Activated CD8-positive, alpha-beta memory T cell treated with anti-CD3 and anti-CD28 coated beads for 36 hours (primary cell): ENCODE results near the gene ADCK1. TPM values are rescaled to one million over a fixed set of nuclear protein-coding genes. Genes with fewer than 3 reads are reported as not detected.
"Not testable (repeated sequence)": the region's sequence is repeated elsewhere in the genome, so short reads cannot be mapped to it uniquely, and the experiment has no call there.

Experiments used
- CTCF ChIA-PET: fragments of 350-600 bp; sonication (Branson Sonifier 250); formaldehyde crosslinking; loops from one replicate; lab custom pipeline; 2021; ENCODE audit warnings: antibody characterized with exemption; lab: Charles Lee
- POLR2A ChIA-PET: fragments of 350-600 bp; sonication (Branson Sonifier 250); formaldehyde crosslinking; loops from one replicate; lab custom pipeline; 2021; ENCODE audit warnings: antibody characterized with exemption; lab: Charles Lee
- total RNA-seq, 2 experiments: library from RNA; stranded (reverse); gene quantifications; one replicate each; pipeline ENCODE4 v1.2.3, GENCODE V29; 2021

Gene ADCK1, protein sequence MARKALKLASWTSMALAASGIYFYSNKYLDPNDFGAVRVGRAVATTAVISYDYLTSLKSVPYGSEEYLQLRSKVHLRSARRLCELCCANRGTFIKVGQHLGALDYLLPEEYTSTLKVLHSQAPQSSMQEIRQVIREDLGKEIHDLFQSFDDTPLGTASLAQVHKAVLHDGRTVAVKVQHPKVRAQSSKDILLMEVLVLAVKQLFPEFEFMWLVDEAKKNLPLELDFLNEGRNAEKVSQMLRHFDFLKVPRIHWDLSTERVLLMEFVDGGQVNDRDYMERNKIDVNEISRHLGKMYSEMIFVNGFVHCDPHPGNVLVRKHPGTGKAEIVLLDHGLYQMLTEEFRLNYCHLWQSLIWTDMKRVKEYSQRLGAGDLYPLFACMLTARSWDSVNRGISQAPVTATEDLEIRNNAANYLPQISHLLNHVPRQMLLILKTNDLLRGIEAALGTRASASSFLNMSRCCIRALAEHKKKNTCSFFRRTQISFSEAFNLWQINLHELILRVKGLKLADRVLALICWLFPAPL
- total RNA-seq, result 1 to 10 TPM; 5.5 to 6.2 TPM

DNA sequence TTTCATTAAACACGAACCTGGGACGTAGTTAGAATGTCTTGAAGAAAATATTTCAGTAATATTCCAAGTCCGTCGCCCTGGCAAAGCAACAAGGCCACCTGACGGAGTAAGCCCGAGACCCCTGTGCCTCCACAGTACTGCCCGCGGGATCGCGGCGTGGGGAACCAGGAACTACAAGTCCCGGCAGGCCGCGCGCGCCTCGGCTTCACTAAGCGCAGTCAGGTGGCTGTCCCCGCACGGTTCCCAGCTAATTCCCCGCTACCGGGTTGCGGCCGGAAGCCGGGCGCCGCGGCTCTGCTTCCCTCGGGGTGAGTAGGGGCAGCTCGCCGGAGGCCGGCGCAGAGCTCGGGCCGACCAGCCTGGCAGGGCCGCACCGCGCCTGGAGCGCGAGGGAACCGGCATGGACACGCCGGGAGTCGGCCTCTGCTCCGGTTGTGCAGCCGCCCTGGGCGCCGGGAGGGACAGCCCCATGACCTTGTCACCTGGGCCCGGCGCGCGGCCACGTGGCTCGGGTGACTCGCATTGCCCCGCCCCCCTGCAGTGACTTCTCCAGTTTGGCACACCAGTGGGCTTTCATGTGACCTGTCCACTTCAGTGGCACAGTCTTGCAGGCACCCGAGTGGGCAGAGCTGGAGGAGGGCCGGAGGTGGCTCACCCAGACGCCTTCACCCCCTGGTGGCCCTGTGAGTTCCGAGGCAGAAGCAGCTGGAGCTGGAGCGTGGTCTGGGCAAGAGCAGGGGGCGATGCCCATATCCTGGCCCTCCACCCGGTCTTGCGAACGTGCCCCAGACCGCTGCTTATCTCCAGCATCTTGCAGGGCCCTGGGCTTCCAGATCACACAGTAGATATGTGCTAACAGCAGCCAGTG is at the start of gene ADCK1:
Gene ADCK1, plus strand, starts transcription at position 247 of the 868 bp plus-strand sequence. CDS start 18,870 bp downstream, outside the sequence.
- ChIA-PET POLR2A (interaction anchor here (2.0 kb wide), 1 partner anchor 40 kb away, joined by 9 read pairs; the partner anchor contains the start of gene SNW1), CTCF (interaction anchor here (0.6 to 1.1 kb wide), 3 partner anchors 10 to 192 kb away, joined by 3 read pairs; no protein-coding TSS in a partner anchor)

DNA sequence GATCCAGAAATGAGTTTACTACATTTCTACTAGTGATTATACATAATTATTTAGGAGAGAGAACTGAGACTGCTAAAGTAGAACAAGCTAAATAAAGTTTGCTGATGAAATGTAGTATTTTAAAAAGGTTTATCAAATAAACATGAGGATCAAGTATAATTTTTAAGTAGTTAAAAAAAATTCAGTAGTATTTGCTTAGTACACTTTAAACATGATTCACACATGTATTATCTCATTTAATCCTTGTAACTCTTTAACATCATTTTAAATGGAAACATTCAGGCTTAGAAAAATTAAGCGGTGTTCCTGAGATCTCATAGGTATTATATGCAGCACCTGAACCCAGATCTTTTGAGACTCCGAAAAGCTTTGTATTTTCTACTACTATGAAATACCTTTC is 47.6 kb upstream of the ADCK1 start:
- ChIA-PET POLR2A (interaction anchor here (0.7 to 1.3 kb wide), 2 partner anchors 8 to 10 kb away, joined by 4 read pairs; no protein-coding TSS in a partner anchor), CTCF (no interaction called here)

DNA sequence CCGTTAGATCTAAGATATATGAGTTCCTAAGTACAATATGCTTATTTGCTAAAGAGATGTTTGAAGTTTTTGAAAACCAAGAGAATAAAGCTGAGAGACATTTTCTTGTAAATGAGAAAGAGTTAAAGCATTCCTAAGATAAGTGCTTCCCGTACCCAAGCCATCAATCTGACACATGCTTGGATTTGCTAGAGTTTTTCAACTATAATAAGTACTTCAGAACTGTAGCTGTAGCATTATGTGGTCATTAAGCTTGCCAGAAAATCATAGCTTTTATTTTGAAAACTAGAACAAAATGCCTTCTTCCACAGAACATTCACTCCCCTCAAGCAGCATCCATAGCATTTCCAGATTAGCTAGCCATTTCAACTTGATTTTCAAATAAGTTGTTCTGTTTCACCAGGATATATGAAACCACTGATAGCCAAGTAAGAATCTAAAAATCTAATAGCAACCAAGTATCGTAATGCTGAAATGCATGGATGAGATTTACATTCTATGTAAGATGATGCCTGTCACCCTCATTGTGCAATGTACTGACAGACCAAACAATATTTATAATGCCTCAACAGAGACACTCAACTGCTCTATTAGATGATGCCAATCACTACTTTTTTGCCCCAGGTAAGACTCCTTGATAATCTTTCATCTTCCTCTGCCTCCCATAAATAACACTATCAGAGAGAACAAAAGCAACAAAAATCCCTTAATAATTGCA is 47.0 kb upstream of the ADCK1 start:
- ChIA-PET CTCF (no interaction called here), POLR2A (interaction anchor here (1.3 kb wide), 1 partner anchor 7 kb away, joined by 4 read pairs; no protein-coding TSS in a partner anchor)

DNA sequence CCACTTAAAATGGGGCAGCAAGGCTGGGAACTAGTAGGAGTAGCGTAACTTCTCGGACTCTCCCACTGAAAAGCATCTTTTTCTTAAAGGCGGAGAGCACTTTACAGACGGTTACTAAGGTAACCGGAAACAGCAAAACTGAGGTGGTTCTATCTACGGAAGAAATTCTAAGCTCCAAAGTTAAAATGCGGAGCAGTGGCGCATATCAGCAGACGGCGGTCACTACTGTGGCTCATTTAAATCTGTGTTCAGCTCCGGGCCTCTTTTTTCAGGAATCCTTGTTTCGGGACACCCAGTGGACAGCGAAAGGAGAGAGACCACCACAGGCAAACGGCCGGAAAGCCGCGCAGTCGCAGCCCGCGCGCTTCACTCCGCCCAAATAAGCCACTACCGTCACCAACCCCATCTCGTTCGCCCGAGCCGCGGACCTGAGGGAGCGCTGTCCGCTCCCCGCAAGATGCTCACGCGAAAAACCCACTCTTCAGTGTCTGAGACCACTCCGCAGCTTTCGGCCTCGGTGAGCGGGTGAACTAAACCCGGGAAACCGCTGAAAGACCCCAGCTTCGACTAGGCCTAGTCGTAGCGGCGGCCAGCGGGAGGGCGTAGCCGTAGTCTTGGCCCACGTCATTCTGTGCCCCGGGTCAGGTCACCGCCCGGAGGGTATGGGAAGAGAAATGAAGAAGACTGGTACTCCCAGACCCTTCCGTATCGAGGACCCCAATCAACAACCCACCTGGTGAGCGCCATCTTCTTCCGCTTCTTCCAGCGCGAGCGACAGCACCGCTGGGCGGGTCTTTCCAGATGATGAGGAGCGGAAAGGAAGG is 39.3 kb upstream of the ADCK1 start, which contains the start of gene SNW1:
Gene SNW1, minus strand, starts transcription at position 776 of the 824 bp plus-strand sequence. Its CDS starts 29 bp downstream, at position 747.
- POLR2A ChIA-PET, result interaction anchor here (0.6 to 2.2 kb wide), 6 partner anchors 9 to 91 kb away, joined by 3 to 9 read pairs (median 4); partner anchors contain the start of gene ADCK1
- CTCF ChIA-PET, result interaction anchor here (1.4 kb wide), 1 partner anchor 24 kb away, joined by 3 read pairs; no protein-coding TSS in a partner anchor

DNA sequence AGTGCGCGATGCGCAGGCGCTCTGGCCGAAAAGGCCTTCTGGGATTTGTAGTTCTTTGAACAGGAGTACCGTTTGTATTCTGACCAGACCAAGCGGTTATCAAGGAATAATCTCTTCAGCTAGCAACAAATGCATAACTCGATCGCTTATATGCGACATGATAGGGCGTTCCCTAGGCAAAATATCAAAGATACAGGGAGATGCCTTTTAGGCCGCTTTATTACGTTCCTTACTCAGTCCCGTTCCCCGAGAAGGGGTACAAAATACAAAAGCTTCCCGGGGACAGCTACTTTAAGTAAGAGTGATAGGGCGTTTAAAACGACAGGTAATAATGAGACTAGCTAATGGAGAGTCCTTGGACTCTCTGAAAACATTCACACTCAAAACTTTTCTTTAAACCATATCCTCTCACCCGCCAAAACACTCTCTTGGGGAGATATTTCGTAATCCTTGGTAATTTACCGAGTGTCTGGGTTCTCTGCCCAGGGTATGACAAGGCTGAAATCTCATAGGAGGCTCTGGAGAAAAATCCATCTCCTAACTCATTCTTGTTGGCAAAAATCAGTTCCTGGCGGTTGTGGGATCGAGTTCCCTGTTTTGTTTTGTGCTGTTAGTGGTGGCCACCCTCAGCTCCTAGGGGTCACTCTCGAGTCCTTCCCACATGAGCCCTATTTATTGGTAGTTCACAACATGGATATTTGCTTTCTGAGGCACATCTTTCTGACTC is 38.5 kb upstream of the ADCK1 start:
- ChIA-PET CTCF (interaction anchor here (1.3 to 1.4 kb wide), 2 partner anchors 25 to 38 kb away, joined by 3 read pairs; partner anchors contain the start of gene ADCK1), POLR2A (interaction anchor here (0.9 to 2.2 kb wide), 2 partner anchors 39 to 92 kb away, joined by 3 to 9 read pairs; partner anchors contain the start of gene ADCK1)

DNA sequence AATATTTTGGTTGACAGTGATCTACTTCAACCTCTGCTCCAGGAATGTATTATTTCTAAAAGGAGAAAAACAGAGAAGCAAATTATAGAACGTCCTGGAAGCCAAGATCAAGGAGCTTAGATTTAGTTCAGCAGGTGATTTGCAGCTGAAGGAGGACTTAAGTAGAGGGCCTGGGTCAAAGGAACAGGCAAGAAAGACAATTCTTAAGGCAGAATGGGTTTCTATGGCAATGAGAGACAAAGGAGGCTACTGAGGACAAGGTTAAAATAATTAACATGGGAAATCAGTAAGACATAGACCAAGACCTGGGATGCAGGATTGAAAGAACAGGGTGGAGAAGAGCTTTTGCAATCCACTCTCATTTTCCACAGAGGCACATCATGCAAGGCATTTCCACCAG is 36.6 kb upstream of the ADCK1 start:
- CTCF ChIA-PET, result no interaction called here
- POLR2A ChIA-PET, result interaction anchor here (0.6 kb wide), 1 partner anchor 35 kb away, joined by 4 read pairs; no protein-coding TSS in a partner anchor

DNA sequence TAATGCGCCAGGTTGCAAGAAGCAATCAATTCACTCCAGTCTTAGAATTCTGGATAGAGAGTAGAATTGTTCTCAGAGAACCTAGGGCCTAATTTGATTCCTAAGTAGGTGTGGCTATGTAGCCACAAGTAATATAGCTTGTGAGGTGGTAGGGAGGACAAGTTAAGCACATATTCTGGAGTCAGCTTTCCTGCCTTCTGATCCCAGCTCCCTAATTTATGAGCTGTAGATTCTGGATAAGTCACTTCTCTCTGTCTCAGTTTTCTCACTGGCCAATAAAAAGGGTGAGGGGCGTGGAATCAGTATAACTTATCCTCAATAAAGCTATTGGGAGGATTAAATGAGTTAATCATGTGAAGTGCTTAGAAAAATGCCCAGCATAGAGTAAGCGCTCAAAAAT is 35.9 kb upstream of the ADCK1 start:
- POLR2A ChIA-PET, result interaction anchor here (0.6 kb wide), 1 partner anchor 52 kb away, joined by 3 read pairs; no protein-coding TSS in a partner anchor
- CTCF ChIA-PET, result no interaction called here

DNA sequence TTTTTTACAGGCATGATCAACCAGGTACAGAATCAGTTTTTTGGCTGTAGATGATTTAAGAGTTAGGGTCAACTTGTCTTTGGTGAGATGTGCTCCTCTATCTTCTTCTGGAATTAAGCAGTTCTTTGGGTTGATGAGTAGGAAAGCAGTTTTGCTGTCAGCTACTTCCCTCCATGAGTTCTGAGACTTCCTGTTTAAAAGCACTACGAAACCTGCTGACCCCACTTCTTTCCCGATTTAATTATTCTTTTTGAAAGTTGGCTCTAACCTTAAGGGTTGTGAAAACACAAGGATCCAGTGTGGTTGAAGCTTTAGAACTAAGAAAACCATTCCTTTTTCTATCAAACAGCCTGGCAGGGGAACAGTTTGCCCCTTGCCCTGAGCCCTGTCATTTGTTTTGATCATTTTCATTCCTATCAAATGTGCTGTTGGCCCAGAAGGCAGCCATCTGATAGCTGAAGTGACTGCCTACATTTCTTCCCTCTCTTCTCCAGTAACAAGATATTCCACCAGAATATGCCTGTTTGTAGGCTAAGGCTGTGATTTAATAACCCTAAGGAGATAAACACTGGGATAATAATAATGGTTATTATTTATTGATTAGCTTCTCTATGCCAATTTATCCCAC is 31.4 kb upstream of the ADCK1 start:
- POLR2A ChIA-PET, CTCF ChIA-PET: not testable (repeated sequence)

DNA sequence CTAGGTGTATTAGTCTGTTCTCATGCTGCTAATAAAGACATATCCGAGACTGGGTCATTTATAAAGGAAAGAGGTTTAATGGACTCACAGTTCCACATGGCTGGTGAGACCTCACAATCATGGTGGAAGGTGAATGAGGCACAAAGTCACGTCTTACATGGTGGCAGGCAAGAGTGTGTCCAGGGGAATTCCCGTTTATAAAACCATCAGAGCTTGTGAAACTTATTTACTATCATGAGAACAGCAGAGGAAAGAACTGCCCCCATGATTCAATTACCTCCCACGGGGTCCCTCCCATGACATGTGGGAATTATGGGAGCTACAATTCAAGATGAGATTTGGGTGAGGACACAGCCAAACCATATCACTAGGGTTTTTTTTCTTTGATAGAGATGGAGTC is 25.9 kb upstream of the ADCK1 start:
- POLR2A ChIA-PET, CTCF ChIA-PET: not testable (repeated sequence)

DNA sequence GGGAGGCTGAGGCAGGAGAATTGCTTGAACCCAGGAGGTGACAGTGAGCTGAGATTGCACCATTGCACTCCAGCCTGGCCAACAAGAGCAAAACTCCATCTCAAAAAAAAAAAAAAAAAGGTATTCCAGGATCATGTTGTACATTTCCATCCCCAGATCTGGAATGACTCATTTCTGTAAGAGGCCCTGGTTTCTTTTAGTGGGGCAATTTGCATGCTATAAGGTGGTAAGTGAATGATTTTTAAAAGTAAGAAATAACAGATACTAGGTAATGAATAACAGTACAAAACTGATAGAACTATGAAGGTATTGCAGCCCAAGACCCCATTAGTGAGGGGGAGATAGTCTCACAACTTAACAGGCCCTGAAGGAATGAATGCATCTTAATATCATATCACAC is 17.7 kb upstream of the ADCK1 start:
- CTCF ChIA-PET, result no interaction called here

DNA sequence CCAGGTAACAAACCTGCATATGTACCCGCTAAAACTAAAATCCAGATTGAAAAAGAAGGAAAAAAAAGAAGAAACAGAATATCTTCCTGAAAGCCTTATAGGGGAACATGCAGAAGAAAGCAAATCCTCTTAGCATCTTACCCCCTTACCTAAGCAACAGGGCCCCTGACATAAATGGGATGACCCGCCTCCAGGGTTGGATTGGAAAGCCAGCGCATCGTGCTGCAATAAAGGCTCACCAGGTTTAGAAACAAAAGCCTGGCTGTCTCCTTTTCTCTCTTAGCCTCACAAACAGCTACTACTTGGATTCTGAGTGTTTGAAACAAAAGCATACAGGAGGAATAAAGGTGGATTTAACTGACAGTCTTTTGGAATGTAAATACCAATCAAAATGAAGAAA is 13.8 kb upstream of the ADCK1 start:
- ChIA-PET POLR2A (no interaction called here), CTCF (no interaction called here)

More for the DNA sequence above, 17.7 kb upstream of the ADCK1 start:
- POLR2A ChIA-PET, result no interaction called here

DNA sequence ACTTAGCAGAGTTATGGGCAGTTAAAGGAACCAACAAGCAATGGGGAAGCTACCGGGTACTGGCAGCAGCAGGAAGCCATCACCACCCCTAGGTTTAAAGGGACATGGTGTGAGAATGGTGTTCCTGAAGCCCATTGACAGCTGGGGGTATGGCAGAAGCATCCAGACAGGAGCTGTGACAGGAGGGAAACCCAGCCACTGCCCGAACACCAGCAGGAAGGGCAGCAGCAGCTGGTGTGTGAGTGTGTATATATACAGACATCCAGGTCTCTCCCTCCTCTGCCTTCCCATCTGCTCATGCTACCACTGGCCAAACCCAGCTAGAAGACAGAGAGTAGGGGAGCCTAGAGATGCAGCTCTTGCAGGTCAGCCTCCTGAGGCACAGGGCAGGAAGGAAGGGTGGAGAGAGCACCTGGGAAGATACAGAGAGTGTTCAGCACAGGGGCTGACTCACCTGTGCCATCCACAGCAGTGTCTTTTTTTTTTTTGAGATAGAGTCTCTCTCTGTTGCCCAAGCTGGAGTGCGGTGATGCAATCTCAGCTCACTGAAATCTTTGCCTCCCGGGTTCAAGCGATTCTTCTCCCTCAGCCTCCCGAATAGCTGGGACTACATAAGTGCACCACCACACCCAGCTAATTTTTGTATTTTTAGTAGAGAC is 9.2 kb upstream of the ADCK1 start:
- CTCF ChIA-PET, result no interaction called here
- POLR2A ChIA-PET, result no interaction called here

DNA sequence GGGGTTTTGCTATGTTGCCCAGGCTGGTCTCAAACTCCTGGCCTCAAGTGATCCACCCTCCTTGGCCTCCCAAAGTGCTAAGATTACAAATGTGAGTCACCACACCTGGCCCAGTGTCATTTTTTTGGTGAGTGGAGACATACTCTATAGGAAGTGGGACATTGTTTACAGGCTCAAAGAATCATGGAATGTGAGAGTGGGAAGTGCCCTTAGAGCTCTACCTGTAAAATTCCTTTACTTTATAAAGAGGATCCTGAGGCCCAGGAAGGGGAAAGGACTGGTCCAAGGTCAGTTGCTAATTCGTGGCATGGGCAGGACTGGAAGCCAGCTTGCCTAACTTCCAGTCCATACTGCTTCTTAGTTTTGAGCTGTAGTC is 8.7 kb upstream of the ADCK1 start:
- CTCF ChIA-PET, result no interaction called here
- POLR2A ChIA-PET, result no interaction called here

DNA sequence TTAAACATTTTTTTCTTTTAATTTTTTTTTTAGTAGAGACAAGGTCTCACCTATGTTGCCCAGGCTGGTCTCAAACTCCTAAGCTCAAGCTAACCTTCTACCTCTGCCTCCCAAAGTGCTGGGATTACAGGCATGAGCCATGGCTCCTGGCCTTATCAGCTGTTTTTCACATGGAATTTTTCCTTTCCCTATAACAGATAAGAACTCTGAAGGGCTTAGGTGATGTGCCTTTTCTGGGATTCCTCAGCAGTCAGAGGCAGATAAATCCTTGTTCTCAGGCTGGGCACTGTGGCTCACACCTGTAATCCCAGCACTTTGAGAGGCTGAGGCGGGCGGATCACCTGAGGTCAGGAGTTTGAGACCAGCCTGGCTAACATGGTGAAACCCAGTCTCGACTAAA is 6.7 kb upstream of the ADCK1 start:
- CTCF ChIA-PET, POLR2A ChIA-PET: not testable (repeated sequence)

DNA sequence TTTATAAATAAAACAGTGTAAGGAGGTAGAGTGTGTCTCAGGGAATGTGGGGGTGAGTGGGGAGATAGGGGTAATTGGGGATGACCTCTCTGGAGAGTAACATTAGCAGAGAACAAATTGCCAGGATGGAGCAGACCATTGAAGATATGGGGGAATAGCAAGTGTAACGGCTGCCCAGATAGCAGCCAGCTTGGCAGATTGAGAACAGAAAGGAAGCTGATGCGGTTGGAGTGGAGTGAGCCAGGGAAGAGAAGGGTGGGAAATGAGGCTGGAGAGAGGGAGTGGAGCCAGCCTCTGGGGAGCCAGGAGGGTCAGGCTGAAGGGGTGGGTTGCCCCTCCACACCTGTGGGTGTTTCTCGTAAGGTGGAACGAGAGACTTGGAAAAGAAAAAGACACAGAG is 5.6 kb upstream of the ADCK1 start:
- CTCF ChIA-PET, result no interaction called here
- POLR2A ChIA-PET, result no interaction called here

DNA sequence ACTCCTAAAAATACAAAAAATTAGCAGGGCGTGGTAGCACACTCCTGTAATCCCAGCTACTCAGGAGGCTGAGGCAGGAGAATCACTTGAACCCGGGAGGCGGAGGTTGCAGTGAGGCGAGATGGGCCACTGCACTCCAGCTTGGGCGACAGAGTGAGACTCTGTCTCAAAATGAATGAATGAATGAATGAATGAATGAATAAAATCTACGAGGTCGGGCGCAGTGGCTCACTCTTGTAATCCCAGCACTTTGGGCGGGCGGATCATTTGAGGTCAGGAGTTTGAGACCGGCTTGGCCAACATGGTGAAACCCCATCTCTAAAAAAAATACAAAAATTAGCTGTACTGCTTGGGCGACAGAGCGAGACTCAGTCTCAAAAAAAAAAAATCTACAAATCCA is 453 bp upstream of the ADCK1 start:
- POLR2A ChIA-PET, result interaction anchor here (2.0 kb wide), 1 partner anchor 39 kb away, joined by 9 read pairs; the partner anchor contains the start of gene SNW1
- CTCF ChIA-PET, result interaction anchor here (0.6 to 1.1 kb wide), 3 partner anchors 10 to 193 kb away, joined by 3 read pairs; no protein-coding TSS in a partner anchor
